CD4-positive, alpha-beta memory T cell (primary cell): ENCODE results near the gene CDC123. TPM values are rescaled to one million over a fixed set of nuclear protein-coding genes. Genes with fewer than 3 reads are reported as not detected.
A peak's percentile ranks its signal among the peaks of the same experiment; 100 is the strongest.
"Not testable (repeated sequence)": the region's sequence is repeated elsewhere in the genome, so short reads cannot be mapped to it uniquely, and the experiment has no call there.

Source experiments
- CTCF ChIA-PET: fragments of 350-600 bp; sonication (Branson Sonifier 250); formaldehyde crosslinking; loops from one replicate; lab custom pipeline; 2021; ENCODE audit warnings: inconsistent platforms; ENCODE audit not compliant: partially characterized antibody; lab: Charles Lee
- POLR2A ChIA-PET: fragments of 350-600 bp; sonication (Branson Sonifier 250); formaldehyde crosslinking; loops from one replicate; lab custom pipeline; 2021; ENCODE audit not compliant: partially characterized antibody; lab: Charles Lee
- DNase-seq, 5 donors: peaks; one replicate each; pipeline versions ENCODE4 v3.0.0 to v3.0.0-alpha.2; 2020 to 2022; ENCODE audit warnings: mixed read lengths in 1 of 5
- H3K27ac ChIP-seq: one replicate; pipeline ENCODE4 v1.7.0; 2013; ENCODE audit warnings: low read depth, low read length
- H3K27me3 ChIP-seq: 2 replicates; pipeline ENCODE4 v1.7.0; 2013; ENCODE audit warnings: mild to moderate bottlenecking, low read length, moderate library complexity; ENCODE audit not compliant: insufficient read depth
- H3K36me3 ChIP-seq: 2 replicates; pipeline ENCODE4 v1.7.0; 2013; ENCODE audit warnings: mild to moderate bottlenecking, low read length, moderate library complexity; ENCODE audit not compliant: insufficient read depth
- H3K4me1 ChIP-seq: 2 replicates; pipeline ENCODE4 v1.7.0; 2013; ENCODE audit warnings: mild to moderate bottlenecking, low read length, moderate library complexity; ENCODE audit not compliant: insufficient read depth
- H3K4me3 ChIP-seq, 2 donors: one replicate each; pipeline ENCODE4 v1.7.0; 2013; ENCODE audit warnings: low read length in 2 of 2, mild to moderate bottlenecking in 1 of 2
- H3K9me3 ChIP-seq, 2 donors: one replicate each; pipeline ENCODE4 v1.7.0; 2013; ENCODE audit warnings: low read length in 2 of 2, control low read depth in 1 of 2; ENCODE audit not compliant: control insufficient read depth in 1 of 2
- H3K27ac Mint-ChIP-seq, 7 donors: one replicate each; pipeline ENCODE4 v1.8.0; 2020 to 2021; ENCODE audit warnings: mixed read lengths in 7 of 7, mild to moderate bottlenecking in 6 of 7, inconsistent platforms in 3 of 7, moderate library complexity in 3 of 7
- H3K27me3 Mint-ChIP-seq, 2 donors: one replicate each; pipeline ENCODE4 v1.8.0; 2020 to 2021; ENCODE audit warnings: mixed read lengths in 2 of 2
- H3K36me3 Mint-ChIP-seq, 2 donors: one replicate each; pipeline ENCODE4 v1.8.0; 2020 to 2021; ENCODE audit warnings: mixed read lengths in 2 of 2, inconsistent platforms in 1 of 2, mild to moderate bottlenecking in 1 of 2
- H3K4me1 Mint-ChIP-seq, 4 donors: one replicate each; pipeline ENCODE4 v1.8.0; 2020 to 2021; ENCODE audit warnings: mixed read lengths in 4 of 4, mild to moderate bottlenecking in 1 of 4
- H3K4me3 Mint-ChIP-seq, 8 donors: one replicate each; pipeline ENCODE4 v1.8.0; 2020 to 2021; ENCODE audit warnings: mixed read lengths in 8 of 8, mild to moderate bottlenecking in 7 of 8, moderate library complexity in 6 of 8, inconsistent platforms in 3 of 8
- H3K9me3 Mint-ChIP-seq, 8 donors: one replicate each; pipeline ENCODE4 v1.8.0; 2020 to 2021; ENCODE audit warnings: mixed read lengths in 8 of 8, mild to moderate bottlenecking in 5 of 8, inconsistent platforms in 3 of 8, moderate library complexity in 1 of 8
- intact Hi-C: fragments of 100-400 bp; cut with micrococcal nuclease; formaldehyde crosslinking; loops from one replicate; pipeline ENCODE4 v1.15.1; 2023
- polyA plus RNA-seq, 2 donors: library from polyadenylated mRNA; unstranded; fragments of 300-500 nt; fragmentation: Illumina TruSeq; gene quantifications; one replicate each; pipeline ENCODE4 v1.2.3, GENCODE V29; 2021
- total RNA-seq, 2 experiments: library from RNA; stranded (reverse); gene quantifications; one replicate each; pipeline ENCODE4 v1.2.3, GENCODE V29; 2021

The CDC123 gene
- total and polyA plus RNA-seq, 4 experiments from 2014 or later, result 40.7 to 124 (median 71.4) TPM

DNA sequence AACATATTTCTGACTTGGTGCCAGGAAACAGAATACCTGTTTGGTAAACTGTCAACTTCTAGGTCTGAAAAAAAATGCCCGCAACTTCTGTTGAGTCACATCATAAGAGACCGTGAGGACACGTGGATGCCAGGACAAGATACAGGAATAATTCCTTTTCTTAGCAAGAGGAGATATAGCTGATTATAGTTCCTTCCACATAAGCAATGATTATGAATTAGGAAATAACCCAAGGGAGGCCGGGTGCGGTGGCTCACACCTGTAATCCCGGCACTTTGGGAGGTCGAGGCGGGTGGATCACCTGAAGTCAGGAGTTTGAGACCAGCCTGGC, 75.2 kb downstream of the CDC123 start:
- ChIA-PET CTCF (no interaction called here), POLR2A (no interaction called here)
- no peak overlapping the region for H3K4me3 ChIP-seq
- no peaks in the 10 kb centered on the region for H3K27me3 ChIP-seq
- intact Hi-C loops, result no loop called here
- H3K36me3 Mint-ChIP-seq, result no peaks in the 10 kb centered on the region
- no peaks in the 10 kb centered on the region for H3K9me3 ChIP-seq
- no peaks in the 10 kb centered on the region for H3K4me1 Mint-ChIP-seq
- no peak overlapping the region for H3K4me3 Mint-ChIP-seq
- H3K27ac ChIP-seq, result no peak overlapping the region
- H3K4me1 ChIP-seq, result no peaks in the 10 kb centered on the region
- H3K9me3 Mint-ChIP-seq, result no peaks in the 10 kb centered on the region
- no peak overlapping the region for H3K27ac Mint-ChIP-seq
- H3K27me3 Mint-ChIP-seq, result no peaks in the 10 kb centered on the region
- DNase-seq, result no peak
- H3K36me3 ChIP-seq, result no peaks in the 10 kb centered on the region

DNA sequence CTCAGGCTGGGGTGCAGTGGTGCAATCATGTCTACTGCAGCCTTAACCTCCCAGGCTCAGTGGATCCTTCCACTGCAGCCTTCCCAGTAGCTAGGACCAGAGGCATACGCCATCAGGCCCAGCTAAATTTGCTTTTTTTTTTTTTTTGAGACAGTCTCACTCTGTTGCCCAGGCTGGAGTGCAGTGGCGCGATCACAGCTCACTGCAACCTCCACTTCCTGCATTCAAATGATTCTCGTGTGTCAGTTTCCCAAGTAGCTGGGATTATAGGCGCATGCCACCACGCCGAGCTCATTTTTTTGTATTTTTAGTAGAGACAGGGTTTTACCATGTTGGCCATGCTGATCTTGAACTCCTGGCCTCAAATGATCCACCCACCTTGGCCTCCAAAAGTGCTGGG, 81.9 kb downstream of the CDC123 start:
- H3K36me3 Mint-ChIP-seq, H3K27ac ChIP-seq, H3K4me1 ChIP-seq, H3K27me3 Mint-ChIP-seq, H3K4me3 ChIP-seq, DNase-seq, H3K9me3 ChIP-seq, H3K36me3 ChIP-seq, POLR2A ChIA-PET, H3K27me3 ChIP-seq, intact Hi-C loops, H3K4me1 Mint-ChIP-seq, H3K9me3 Mint-ChIP-seq, H3K4me3 Mint-ChIP-seq, H3K27ac Mint-ChIP-seq: not testable (repeated sequence)
- CTCF ChIA-PET, result interaction anchor here (1.7 kb wide), 1 partner anchor 14 kb away, joined by 7 read pairs; no protein-coding TSS in a partner anchor

DNA sequence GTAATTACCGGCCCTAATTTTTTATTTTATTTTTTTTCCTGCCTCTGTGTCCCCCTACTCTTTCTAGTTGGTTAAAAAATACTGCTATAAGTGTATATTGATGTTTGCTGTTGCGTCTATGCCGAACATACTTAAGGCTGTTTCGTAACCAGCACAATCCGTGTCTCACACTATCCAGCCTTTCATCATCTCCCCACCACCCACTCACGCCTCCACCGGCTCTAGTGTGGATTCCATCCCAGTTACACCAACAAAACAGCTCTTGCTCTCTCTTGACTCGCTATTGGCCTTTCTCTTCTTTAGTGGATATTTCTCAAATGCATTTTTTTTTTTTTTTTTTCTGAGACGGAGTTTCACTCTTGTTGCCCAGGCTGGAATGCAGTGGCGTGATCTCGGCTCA, 83.3 kb downstream of the CDC123 start:
- no peak overlapping the region for H3K27ac Mint-ChIP-seq

DNA sequence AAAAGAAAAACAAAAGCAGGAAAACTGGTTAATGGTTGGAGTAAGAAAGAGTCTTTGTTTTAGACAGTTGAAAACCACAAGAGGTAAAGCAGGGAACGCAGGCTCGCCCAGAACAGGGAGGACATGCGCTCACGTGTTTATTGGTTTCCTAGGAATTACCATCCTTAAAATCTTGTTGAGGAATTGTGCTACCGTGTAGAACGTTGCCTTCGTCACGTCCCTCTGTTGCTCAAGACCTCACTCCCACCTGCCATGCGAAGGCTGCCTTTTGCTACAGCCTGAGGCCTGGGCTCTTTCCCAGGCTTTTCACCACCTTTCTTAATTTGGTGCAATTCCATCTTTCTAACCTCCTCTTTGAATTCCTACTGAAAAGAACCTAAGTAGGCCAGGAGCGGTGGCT, 91.8 kb downstream of the CDC123 start:
- no peaks in the 10 kb centered on the region for H3K36me3 Mint-ChIP-seq
- Histone ChIP-seq H3K36me3 (no peaks in the 10 kb centered on the region), H3K4me1 (no peaks in the 10 kb centered on the region), H3K27ac (no peak overlapping the region), H3K9me3 (no peaks in the 10 kb centered on the region), H3K27me3 (no peaks in the 10 kb centered on the region), H3K4me3 (no peak overlapping the region)
- peaks cover 0 to 5% (median 2%) of the 10 kb centered on the region in 4 donors for H3K4me1 Mint-ChIP-seq
- CTCF ChIA-PET, result no interaction called here
- no peak for DNase-seq
- POLR2A ChIA-PET, result no interaction called here
- no peaks in the 10 kb centered on the region for H3K27me3 Mint-ChIP-seq
- no peak overlapping the region for H3K4me3 Mint-ChIP-seq
- H3K9me3 Mint-ChIP-seq, result peaks cover 0 to 2% (median 0%) of the 10 kb centered on the region in 8 donors
- H3K27ac Mint-ChIP-seq, result no peak overlapping the region
- intact Hi-C loops, result no loop called here

More for the DNA sequence above, 83.3 kb downstream of the CDC123 start:
- Histone ChIP-seq H3K27me3 (no peaks in the 10 kb centered on the region), H3K4me1 (no peaks in the 10 kb centered on the region), H3K36me3 (no peaks in the 10 kb centered on the region), H3K27ac (no peak overlapping the region), H3K9me3 (no peaks in the 10 kb centered on the region), H3K4me3 (no peak overlapping the region)
- Mint-ChIP-seq H3K4me3 (no peak overlapping the region), H3K36me3 (no peaks in the 10 kb centered on the region), H3K27me3 (peaks cover 0 to 1% of the 10 kb centered on the region in 2 donors), H3K9me3 (peaks cover 0 to 2% (median 0%) of the 10 kb centered on the region in 8 donors), H3K4me1 (peaks cover 0 to 3% (median under 1%) of the 10 kb centered on the region in 4 donors)
- intact Hi-C loops, result no loop called here
- DNase-seq, result no peak
- CTCF ChIA-PET, result no interaction called here
- POLR2A ChIA-PET, result interaction anchor here (0.7 kb wide), 1 partner anchor 55 kb away, joined by 4 read pairs; no protein-coding TSS in a partner anchor

DNA sequence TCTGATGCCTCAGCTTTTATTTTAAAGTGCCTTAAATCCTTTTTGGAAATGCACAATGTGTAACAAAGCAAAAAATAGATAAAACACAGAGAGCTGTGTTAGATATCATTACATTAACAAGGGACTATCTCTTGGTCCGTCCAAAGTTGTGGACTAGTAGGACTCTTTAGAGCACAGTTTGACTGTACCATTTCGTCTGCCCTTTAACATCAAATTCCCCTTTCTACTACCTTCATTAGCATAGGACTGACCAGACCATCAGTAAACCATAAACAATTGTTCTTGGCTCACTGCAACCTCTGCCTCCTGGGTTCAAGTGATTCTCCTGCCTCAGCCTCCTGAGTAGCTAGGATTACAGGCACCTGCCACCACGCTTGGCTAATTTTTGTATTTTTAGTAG, 101.8 kb downstream of the CDC123 start:
- H3K4me1 ChIP-seq, H3K4me3 Mint-ChIP-seq, H3K27ac ChIP-seq, H3K4me3 ChIP-seq, intact Hi-C loops, H3K36me3 Mint-ChIP-seq, CTCF ChIA-PET, POLR2A ChIA-PET, H3K9me3 Mint-ChIP-seq, H3K27me3 Mint-ChIP-seq, H3K4me1 Mint-ChIP-seq, H3K36me3 ChIP-seq, H3K27me3 ChIP-seq, DNase-seq, H3K9me3 ChIP-seq: not testable (repeated sequence)
- H3K27ac Mint-ChIP-seq, result peak overlapping the region in 1 of 7 donors; percentile 16

DNA sequence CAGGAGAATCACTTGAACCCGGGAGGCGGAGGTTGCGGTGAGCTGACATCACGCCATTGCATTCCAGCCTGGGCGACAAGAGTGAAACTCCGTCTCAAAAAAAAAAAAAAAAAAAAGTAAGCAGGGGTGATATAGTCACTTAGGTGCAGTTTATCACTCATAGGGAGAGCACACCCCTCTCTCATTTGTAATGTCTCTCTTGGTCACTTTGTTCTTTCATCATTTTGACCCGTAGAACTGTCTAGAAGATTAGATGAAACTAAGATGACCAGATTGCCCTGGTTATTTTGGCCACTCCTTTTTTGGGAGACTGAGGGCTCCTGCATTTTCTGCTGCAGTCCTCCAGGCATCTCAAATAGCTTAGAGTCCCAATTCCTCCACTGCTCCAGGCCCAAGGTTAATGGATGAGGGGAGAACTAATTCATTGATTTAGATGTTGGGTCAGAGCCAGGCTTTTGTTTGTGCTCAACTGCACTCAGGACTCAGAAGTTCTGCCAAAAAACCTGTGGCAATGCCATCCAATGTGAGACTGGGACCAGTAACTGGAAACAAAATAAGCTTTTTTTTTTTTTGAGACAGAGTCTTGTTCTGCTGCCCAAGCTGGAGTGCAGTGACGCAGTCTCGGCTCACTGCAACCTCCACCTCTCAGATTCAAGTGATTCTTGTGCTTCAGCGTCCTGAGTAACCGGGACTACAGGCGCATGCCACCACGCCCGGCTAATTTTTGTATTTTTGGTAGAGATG, 103.4 kb downstream of the CDC123 start:
- no peak for DNase-seq
- H3K27me3 Mint-ChIP-seq, result peaks cover 0 to 1% of the 10 kb centered on the region in 2 donors
- no peak overlapping the region for H3K4me3 Mint-ChIP-seq
- no peaks in the 10 kb centered on the region for H3K4me1 ChIP-seq
- ChIA-PET POLR2A (no interaction called here), CTCF (no interaction called here)
- no peaks in the 10 kb centered on the region for H3K36me3 ChIP-seq
- intact Hi-C loops, result no loop called here
- no peaks in the 10 kb centered on the region for H3K27me3 ChIP-seq
- H3K36me3 Mint-ChIP-seq, result no peaks in the 10 kb centered on the region
- H3K9me3 ChIP-seq, result no peaks in the 10 kb centered on the region
- no peak overlapping the region for H3K27ac Mint-ChIP-seq
- peaks cover 0 to 1% (median 0%) of the 10 kb centered on the region in 4 donors for H3K4me1 Mint-ChIP-seq
- peaks cover 0 to 2% (median 0%) of the 10 kb centered on the region in 8 donors for H3K9me3 Mint-ChIP-seq
- H3K4me3 ChIP-seq, result no peak overlapping the region
- H3K27ac ChIP-seq, result no peak overlapping the region
